NCI-H1105 treated with DMSO at 0.1 percent for 48 hours (cell line): ENCODE data around the gene NFIL3.
"Not testable (repeated sequence)": the region's sequence is repeated elsewhere in the genome, so short reads cannot be mapped to it uniquely, and the experiment has no call there.

Source experiments
- DNase-seq: peaks from one replicate; lab custom pipeline; 2025; lab: John Stamatoyannopoulos, UW

Gene NFIL3

GRCh38 chr9:91395106-91395552 is 28.5 kb downstream of the NFIL3 start:
- DNase-seq = no peak

- DNase-seq = no peak
Observed at GRCh38 chr9:91393826-91394225, 29.8 kb downstream of the NFIL3 start.

- no peak for DNase-seq
Observed at GRCh38 chr9:91392435-91392834, 31.2 kb downstream of the NFIL3 start.

- DNase-seq = no peak
Observed at GRCh38 chr9:91391818-91392217, 31.8 kb downstream of the NFIL3 start.

GRCh38 chr9:91391412-91391811 is 32.2 kb downstream of the NFIL3 start:
- DNase-seq = no peak

- DNase-seq = not testable (repeated sequence)
Observed at GRCh38 chr9:91389686-91390085, 33.9 kb downstream of the NFIL3 start.

GRCh38 chr9:91386765-91387164 is 36.9 kb downstream of the NFIL3 start:
- no peak for DNase-seq

GRCh38 chr9:91384954-91385353 is 38.7 kb downstream of the NFIL3 start:
- no peak for DNase-seq

GRCh38 chr9:91383577-91383976 is 40.1 kb downstream of the NFIL3 start:
- DNase-seq = no peak

GRCh38 chr9:91382298-91382697 is 41.3 kb downstream of the NFIL3 start:
- DNase-seq = no peak

GRCh38 chr9:91379426-91379825 is 44.2 kb downstream of the NFIL3 start:
- no peak for DNase-seq

GRCh38 chr9:91378695-91379127 is 44.9 kb downstream of the NFIL3 start:
- no peak for DNase-seq

GRCh38 chr9:91378054-91378453 is 45.6 kb downstream of the NFIL3 start:
- DNase-seq = not testable (repeated sequence)

GRCh38 chr9:91376239-91376638 is 47.4 kb downstream of the NFIL3 start:
- no peak for DNase-seq

- DNase-seq = no peak
Observed at GRCh38 chr9:91374939-91375338, 48.7 kb downstream of the NFIL3 start.

GRCh38 chr9:91371894-91372293 is 51.7 kb downstream of the NFIL3 start:
- no peak for DNase-seq

GRCh38 chr9:91370006-91370405 is 53.6 kb downstream of the NFIL3 start:
- not testable (repeated sequence) for DNase-seq

- no peak for DNase-seq
Observed at GRCh38 chr9:91364702-91365101, 58.9 kb downstream of the NFIL3 start.

GRCh38 chr9:91364005-91364404 is 59.6 kb downstream of the NFIL3 start:
- no peak for DNase-seq

GRCh38 chr9:91362051-91362611 is 61.5 kb downstream of the NFIL3 start:
- DNase-seq = no peak

GRCh38 chr9:91361291-91362050 is 62.2 kb downstream of the NFIL3 start, which contains the start of gene AUH:
TSS of gene AUH (minus strand) at chr9:91361918. CDS start at chr9:91361889, 29 bp downstream.
- peak; percentile 72 for DNase-seq

GRCh38 chr9:91360551-91361290 is 62.9 kb downstream of the NFIL3 start:
- DNase-seq = no peak
